Measurements from ENCODE around the gene NKX1-1.

NKX1-1 gene

GRCh38 chr4:1406394-1406980 is at the start of gene NKX1-1:
Gene NKX1-1 (minus strand): TSS chr4:1406442. CDS start chr4:1406442, 0 bp downstream.
- Histone ChIP-seq H3K27me3 (replicated peaks; ENCODE audit: control insufficient read depth, insufficient read depth, low read length) (no peaks in the 10 kb centered on the region), H3K36me3 (ENCODE audit: control insufficient read depth, insufficient read depth, low read length) (no peaks in the 10 kb centered on the region), H3K4me3 (replicated peaks; ENCODE audit: low read depth, low read length) (no peak within 1 kb of the TSS)
- DNase-seq (ENCODE audit: extremely low read depth, insufficient read length), result no peak
- TF ChIP-seq CTCF (IDR thresholded peaks at IDR 0.05; ENCODE audit: insufficient read depth, low read length, poor library complexity, severe bottlenecking), result no peak

- Histone ChIP-seq H3K27me3 (replicated peaks; ENCODE audit: control insufficient read depth, insufficient read depth, low read length) (no peaks in the 10 kb centered on the region), H3K4me3 (replicated peaks; ENCODE audit: low read depth, low read length) (no peak overlapping the region), H3K36me3 (ENCODE audit: control insufficient read depth, insufficient read depth, low read length) (no peaks in the 10 kb centered on the region)
- TF ChIP-seq CTCF (IDR thresholded peaks at IDR 0.05; ENCODE audit: insufficient read depth, low read length, poor library complexity, severe bottlenecking), result no peak
- no peak for DNase-seq (ENCODE audit: extremely low read depth, insufficient read length)
These were observed 47.5 kb upstream of the NKX1-1 start for GRCh38 chr4:1453731-1454130.

GRCh38 chr4:1452431-1453051 is 46.3 kb upstream of the NKX1-1 start:
- TF ChIP-seq CTCF (IDR thresholded peaks at IDR 0.05; ENCODE audit: insufficient read depth, low read length, poor library complexity, severe bottlenecking), result no peak
- H3K36me3 ChIP-seq (ENCODE audit: control insufficient read depth, insufficient read depth, low read length), result no peaks in the 10 kb centered on the region
- no peak for DNase-seq (ENCODE audit: extremely low read depth, insufficient read length)
- no peak overlapping the region for H3K4me3 ChIP-seq (replicated peaks; ENCODE audit: low read depth, low read length)
- H3K27me3 ChIP-seq (replicated peaks; ENCODE audit: control insufficient read depth, insufficient read depth, low read length), result no peaks in the 10 kb centered on the region

GRCh38 chr4:1451752-1452122 is 45.5 kb upstream of the NKX1-1 start:
- no peaks in the 10 kb centered on the region for H3K27me3 ChIP-seq (replicated peaks; ENCODE audit: control insufficient read depth, insufficient read depth, low read length)
- no peak overlapping the region for H3K4me3 ChIP-seq (replicated peaks; ENCODE audit: low read depth, low read length)
- TF ChIP-seq CTCF (IDR thresholded peaks at IDR 0.05; ENCODE audit: insufficient read depth, low read length, poor library complexity, severe bottlenecking), result no peak
- no peak for DNase-seq (ENCODE audit: extremely low read depth, insufficient read length)
- H3K36me3 ChIP-seq (ENCODE audit: control insufficient read depth, insufficient read depth, low read length), result no peaks in the 10 kb centered on the region

- H3K27me3 ChIP-seq (replicated peaks; ENCODE audit: control insufficient read depth, insufficient read depth, low read length), result no peaks in the 10 kb centered on the region
- no peak overlapping the region for H3K4me3 ChIP-seq (replicated peaks; ENCODE audit: low read depth, low read length)
- no peak for DNase-seq (ENCODE audit: extremely low read depth, insufficient read length)
- no peaks in the 10 kb centered on the region for H3K36me3 ChIP-seq (ENCODE audit: control insufficient read depth, insufficient read depth, low read length)
- no peak for TF ChIP-seq CTCF (IDR thresholded peaks at IDR 0.05; ENCODE audit: insufficient read depth, low read length, poor library complexity, severe bottlenecking)
These were observed 45.0 kb upstream of the NKX1-1 start for GRCh38 chr4:1451106-1451751.

Data from GM06990 (cell line).